Activated CD8-positive, alpha-beta T cell treated with anti-CD3 and anti-CD28 coated beads for 36 hours (primary cell): ENCODE results near the gene MMP24. TPM values are rescaled to one million over a fixed set of nuclear protein-coding genes. Genes with fewer than 3 reads are reported as not detected.
A peak's percentile ranks its signal among the peaks of the same experiment; 100 is the strongest.

Experiments used
- ATAC-seq: fragments of 200-7000 bp; cut with Tn5 transposase; one replicate; pipeline ENCODE4 v1.10.0; 2021; ENCODE audit warnings: mild to moderate bottlenecking, moderate library complexity
- CTCF ChIA-PET: fragments of 350-600 bp; sonication (Branson Sonifier 250); formaldehyde crosslinking; loops from one replicate; lab custom pipeline; 2021; ENCODE audit warnings: antibody characterized with exemption; lab: Charles Lee
- POLR2A ChIA-PET: fragments of 350-600 bp; sonication (Branson Sonifier 250); formaldehyde crosslinking; loops from one replicate; lab custom pipeline; 2021; ENCODE audit warnings: antibody characterized with exemption; lab: Charles Lee
- DNase-seq: peaks from one replicate; pipeline ENCODE4 v3.0.0-alpha.2; 2020
- H3K27ac Mint-ChIP-seq: one replicate; pipeline ENCODE4 v1.8.0; 2021; ENCODE audit warnings: mild to moderate bottlenecking, mixed read lengths
- H3K27me3 Mint-ChIP-seq: one replicate; pipeline ENCODE4 v1.8.0; 2021; ENCODE audit warnings: mixed read lengths
- H3K36me3 Mint-ChIP-seq: one replicate; pipeline ENCODE4 v1.8.0; 2021; ENCODE audit warnings: low read depth, mixed read lengths
- H3K4me1 Mint-ChIP-seq: one replicate; pipeline ENCODE4 v1.8.0; 2021; ENCODE audit warnings: low read depth, mixed read lengths
- H3K4me3 Mint-ChIP-seq: one replicate; pipeline ENCODE4 v1.8.0; 2021; ENCODE audit warnings: mild to moderate bottlenecking, moderate library complexity, mixed read lengths
- H3K9me3 Mint-ChIP-seq: one replicate; pipeline ENCODE4 v1.8.0; 2021; ENCODE audit warnings: mixed read lengths
- intact Hi-C: fragments of 100-400 bp; cut with micrococcal nuclease; formaldehyde crosslinking; loops from one replicate; pipeline ENCODE4 v1.10.0; 2022
- total RNA-seq, 2 experiments: library from RNA; stranded (reverse); gene quantifications; one replicate each; pipeline ENCODE4 v1.2.3, GENCODE V29; 2021
- TF ChIP-seq, protein P1 (sequence below): fragments of 200-600 bp; IDR thresholded peaks from one replicate; pipeline ENCODE4 v1.8.0; 2022; ENCODE audit warnings: antibody characterized with exemption, mild to moderate bottlenecking

MMP24 gene
- total RNA-seq, 2 experiments from 2014 or later = not detected

DNA sequence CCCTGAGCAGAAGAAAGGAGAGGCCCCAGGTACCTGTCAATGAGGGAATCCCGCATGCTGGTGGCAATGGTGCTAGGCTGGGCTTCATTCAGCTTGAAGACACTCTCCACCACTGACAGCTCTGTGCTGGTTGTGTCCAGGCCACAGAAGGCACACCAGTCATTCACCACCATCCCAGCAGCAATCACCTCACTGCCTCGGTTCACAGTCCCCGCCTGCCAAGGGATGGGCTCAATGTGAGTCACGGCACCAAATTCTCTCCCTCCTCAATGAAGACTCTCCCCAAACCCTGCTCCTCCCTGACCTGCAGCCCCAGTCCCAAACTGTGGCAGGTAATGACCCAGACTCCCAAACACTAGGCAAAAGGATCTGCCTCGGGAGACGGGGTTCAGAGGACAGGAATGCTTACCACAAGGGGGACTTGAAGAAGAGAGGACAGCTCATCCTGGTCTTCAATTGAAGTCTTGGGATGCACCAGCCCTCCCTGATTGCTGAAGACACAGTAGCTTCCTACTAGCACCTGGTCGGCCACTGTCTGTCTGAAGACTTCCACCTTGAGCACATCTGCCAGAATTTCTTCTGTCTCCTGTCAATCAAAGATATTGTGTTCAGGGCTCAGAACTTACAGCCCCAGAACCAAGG, 53.2 kb downstream of the MMP24 start:
- Mint-ChIP-seq H3K4me1 (peaks cover 27% of the 10 kb centered on the region), H3K4me3 (no peak overlapping the region), H3K27ac (peak overlapping the region; percentile 39), H3K9me3 (no peaks in the 10 kb centered on the region), H3K27me3 (no peaks in the 10 kb centered on the region), H3K36me3 (peaks cover 67% of the 10 kb centered on the region)
- CTCF ChIA-PET = interaction anchor here (0.7 to 4.0 kb wide), 3 partner anchors 11 to 134 kb away, joined by 3 to 18 read pairs (median 3); no protein-coding TSS in a partner anchor
- no peak for DNase-seq
- TF ChIP-seq, protein P1, sequence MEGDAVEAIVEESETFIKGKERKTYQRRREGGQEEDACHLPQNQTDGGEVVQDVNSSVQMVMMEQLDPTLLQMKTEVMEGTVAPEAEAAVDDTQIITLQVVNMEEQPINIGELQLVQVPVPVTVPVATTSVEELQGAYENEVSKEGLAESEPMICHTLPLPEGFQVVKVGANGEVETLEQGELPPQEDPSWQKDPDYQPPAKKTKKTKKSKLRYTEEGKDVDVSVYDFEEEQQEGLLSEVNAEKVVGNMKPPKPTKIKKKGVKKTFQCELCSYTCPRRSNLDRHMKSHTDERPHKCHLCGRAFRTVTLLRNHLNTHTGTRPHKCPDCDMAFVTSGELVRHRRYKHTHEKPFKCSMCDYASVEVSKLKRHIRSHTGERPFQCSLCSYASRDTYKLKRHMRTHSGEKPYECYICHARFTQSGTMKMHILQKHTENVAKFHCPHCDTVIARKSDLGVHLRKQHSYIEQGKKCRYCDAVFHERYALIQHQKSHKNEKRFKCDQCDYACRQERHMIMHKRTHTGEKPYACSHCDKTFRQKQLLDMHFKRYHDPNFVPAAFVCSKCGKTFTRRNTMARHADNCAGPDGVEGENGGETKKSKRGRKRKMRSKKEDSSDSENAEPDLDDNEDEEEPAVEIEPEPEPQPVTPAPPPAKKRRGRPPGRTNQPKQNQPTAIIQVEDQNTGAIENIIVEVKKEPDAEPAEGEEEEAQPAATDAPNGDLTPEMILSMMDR = no peak
- POLR2A ChIA-PET = interaction anchor here (0.6 to 2.0 kb wide), 4 partner anchors 12 to 980 kb away, joined by 3 to 7 read pairs (median 4); partner anchors contain the start of gene SCAND1
- no peak for ATAC-seq
- intact Hi-C loops = no loop called here

DNA sequence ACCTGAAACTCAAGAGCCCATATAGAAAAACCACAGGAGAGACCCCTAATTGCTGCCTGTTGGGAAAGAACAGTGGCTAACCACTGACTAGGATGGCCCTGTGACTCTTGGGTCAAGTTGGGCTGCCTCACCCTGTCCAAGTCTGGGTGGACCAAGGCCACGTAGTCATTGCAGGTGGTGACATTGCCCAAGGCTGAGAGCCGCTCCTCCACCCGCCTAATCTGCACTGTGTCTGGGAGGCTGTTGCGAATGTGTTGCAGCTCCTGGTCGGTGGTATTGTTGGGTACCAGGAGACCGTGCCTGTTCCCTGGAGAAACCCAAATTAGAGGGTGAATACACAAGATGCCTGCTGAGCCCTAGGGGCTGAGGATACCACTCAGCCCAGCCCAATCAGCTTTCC, 54.0 kb downstream of the MMP24 start:
- H3K4me1 Mint-ChIP-seq = peaks cover 32% of the 10 kb centered on the region
- ChIA-PET POLR2A (interaction anchor here (0.8 to 2.0 kb wide), 2 partner anchors 16 to 674 kb away, joined by 3 to 7 read pairs; partner anchors contain the start of gene SCAND1), CTCF (interaction anchor here (1.0 to 4.0 kb wide), 2 partner anchors 12 to 24 kb away, joined by 3 to 18 read pairs; no protein-coding TSS in a partner anchor)
- DNase-seq (no peak), ATAC-seq (no peak)
- TF ChIP-seq, protein P1 = no peak
- no peak overlapping the region for H3K27ac Mint-ChIP-seq
- peaks cover 65% of the 10 kb centered on the region for H3K36me3 Mint-ChIP-seq
- H3K27me3 Mint-ChIP-seq = no peaks in the 10 kb centered on the region
- H3K4me3 Mint-ChIP-seq = no peak overlapping the region
- no peaks in the 10 kb centered on the region for H3K9me3 Mint-ChIP-seq
- intact Hi-C loops = no loop called here

DNA sequence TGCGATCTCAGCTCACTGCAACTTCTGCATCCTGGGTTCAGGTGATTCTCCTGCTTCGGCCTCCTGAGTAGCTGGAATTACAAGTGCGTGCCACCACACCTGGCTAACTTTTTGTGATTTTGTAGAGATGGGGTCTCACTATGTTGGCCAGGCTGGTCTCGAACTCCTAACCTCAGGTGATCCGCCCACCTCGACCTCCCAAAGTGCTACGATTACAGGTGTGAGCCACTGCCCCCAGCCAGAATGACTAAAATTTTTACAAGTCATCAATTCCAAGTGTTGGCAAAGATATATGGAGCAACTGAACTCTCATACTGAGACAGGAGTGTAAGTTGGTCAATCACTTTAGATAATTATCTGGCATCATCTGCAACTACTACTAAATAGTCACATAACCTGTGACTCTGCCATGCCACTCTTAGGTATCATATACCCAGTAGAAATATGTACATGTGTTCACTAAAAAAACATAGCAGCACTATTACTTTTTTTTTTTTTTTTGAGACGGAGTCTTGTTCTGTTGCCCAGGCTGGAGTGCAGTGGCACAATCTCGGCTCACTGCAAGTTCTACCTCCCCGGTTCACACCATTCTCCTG, 55.1 kb downstream of the MMP24 start:
- ChIA-PET CTCF (interaction anchor here (1.1 kb wide), 1 partner anchor 157 kb away, joined by 4 read pairs; the partner anchor contains the start of gene GDF5), POLR2A (interaction anchor here (0.7 kb wide), 1 partner anchor 227 kb away, joined by 3 read pairs; no protein-coding TSS in a partner anchor)
- no peak overlapping the region for H3K4me3 Mint-ChIP-seq
- TF ChIP-seq, protein P1 = no peak
- ATAC-seq (no peak), DNase-seq (no peak)
- no peaks in the 10 kb centered on the region for H3K9me3 Mint-ChIP-seq
- intact Hi-C loops = no loop called here
- H3K4me1 Mint-ChIP-seq = peaks cover 32% of the 10 kb centered on the region
- no peaks in the 10 kb centered on the region for H3K27me3 Mint-ChIP-seq
- no peak overlapping the region for H3K27ac Mint-ChIP-seq
- peaks cover 55% of the 10 kb centered on the region for H3K36me3 Mint-ChIP-seq

DNA sequence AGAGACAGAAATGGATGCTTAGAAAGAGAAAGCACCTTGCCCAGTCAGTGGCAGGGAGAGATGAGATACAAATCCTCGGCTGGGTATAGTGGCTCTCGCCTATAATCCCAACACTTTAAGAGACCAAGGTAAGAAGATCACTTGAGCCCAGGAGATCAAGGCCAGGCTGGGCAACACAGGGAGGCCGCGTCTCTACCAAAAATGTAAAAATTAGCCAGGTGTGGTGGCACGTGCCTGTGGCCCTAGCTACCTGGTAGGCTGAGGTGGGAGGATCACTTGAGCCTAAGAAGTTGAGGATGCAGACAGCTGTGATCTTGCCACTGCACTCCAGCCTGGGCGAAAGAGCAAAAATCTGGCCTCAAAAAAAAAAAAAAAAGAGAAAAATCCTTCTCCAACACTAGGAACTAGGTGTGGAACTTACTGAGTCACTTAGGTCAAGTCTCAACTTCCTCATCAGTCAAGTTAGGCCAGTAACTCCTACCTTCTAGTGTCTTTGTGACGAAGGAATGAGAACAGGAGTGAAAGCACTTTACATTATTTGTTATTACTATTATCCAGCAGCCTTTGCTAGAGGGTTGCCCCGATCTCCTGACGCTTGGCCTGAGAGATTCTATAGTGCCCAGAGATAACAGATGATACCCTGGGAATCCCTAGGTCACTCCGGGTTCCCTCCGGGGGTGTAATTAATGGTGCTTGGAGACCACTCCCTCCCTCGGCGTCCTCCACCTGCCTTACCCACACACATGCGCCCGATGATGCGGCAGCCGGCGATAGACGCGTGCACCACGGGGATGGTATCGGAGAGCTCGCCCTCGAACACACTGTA, 57.2 kb downstream of the MMP24 start:
- H3K36me3 Mint-ChIP-seq = peaks cover 40% of the 10 kb centered on the region
- peaks cover 30% of the 10 kb centered on the region for H3K4me1 Mint-ChIP-seq
- H3K27ac Mint-ChIP-seq = peak overlapping the region; percentile 92
- DNase-seq = peak; percentile 46
- CTCF ChIA-PET = interaction anchor here (0.9 to 3.1 kb wide), 9 partner anchors 15 to 410 kb away, joined by 3 to 22 read pairs (median 3); partner anchors contain the start of gene EDEM2
- no peaks in the 10 kb centered on the region for H3K9me3 Mint-ChIP-seq
- ATAC-seq = no peak
- intact Hi-C loops = no loop called here
- peak overlapping the region; percentile 85 for H3K4me3 Mint-ChIP-seq
- POLR2A ChIA-PET = interaction anchor here (0.6 to 1.5 kb wide), 12 partner anchors 11 to 670 kb away, joined by 3 to 6 read pairs (median 3); partner anchors contain the start of genes CEP250, CPNE1, RBM12 and SCAND1
- TF ChIP-seq, protein P1 = no peak
- H3K27me3 Mint-ChIP-seq = no peaks in the 10 kb centered on the region
